SW480 (cell line): ENCODE measurements around the gene PCDHAC2.

Experiments
- DNase-seq: peaks from one replicate; pipeline ENCODE4 v3.0.0-alpha.2; 2016; ENCODE audit warnings: low spot score

The PCDHAC2 gene

DNA sequence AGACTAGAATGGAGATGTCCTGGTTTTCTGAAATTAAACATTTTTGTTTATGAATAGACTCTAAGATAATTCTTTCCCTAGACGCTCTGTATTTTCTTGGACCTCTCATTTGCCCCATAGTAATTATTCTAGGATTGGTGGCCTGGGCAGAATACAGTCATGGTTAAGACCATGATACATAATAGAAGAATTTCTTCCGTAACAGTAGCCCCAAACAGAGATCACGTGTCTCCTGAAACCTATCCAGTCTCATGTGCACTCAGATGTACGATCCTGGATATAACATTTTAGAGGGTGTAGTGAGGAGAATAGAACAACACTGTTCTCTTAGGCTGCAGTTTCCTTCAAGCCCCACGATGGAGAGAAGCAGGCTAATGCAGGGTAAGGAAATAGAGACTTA lies 22.3 kb downstream of the PCDHAC2 start:
- DNase-seq, result no peak

DNA sequence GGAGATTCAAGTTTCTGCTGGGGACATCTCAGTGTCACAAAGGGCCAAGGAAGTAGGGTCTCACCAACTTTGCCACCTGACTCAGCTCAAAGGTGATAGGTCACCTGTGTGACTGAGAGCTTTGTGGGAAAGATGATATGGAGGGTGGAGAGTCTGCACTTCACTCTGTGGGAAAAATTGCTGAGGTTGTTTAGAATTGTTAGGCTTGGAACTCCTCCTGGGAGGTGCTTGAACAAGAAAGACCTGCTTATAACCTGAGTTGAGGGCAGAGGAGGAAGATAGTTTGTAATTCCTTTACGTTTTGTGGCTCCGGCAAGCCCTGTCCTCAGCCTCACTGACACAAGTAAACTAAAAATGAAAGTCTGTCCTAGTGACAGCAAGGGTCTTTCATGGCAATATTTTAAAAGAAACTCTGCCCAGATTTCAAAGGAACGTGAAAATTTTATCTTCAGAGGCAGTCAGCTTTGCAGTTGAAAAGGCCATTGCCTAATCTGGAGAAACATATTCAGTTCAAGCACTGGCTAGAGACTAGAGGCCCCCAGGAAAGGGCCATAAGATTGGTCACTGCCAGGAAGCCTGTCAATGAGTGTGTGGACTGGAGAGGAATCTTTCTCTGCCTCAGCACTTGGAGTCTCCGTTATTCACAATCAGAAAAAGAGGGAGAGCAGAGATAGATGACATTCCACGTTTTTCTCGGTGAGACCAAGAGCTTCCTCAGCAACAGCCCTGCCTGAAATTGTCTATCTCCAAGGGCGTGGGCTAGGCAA lies 23.2 kb downstream of the PCDHAC2 start:
- DNase-seq, result no peak

- no peak for DNase-seq
Observed at GRCh38 chr5:140992828-140993227, 26.6 kb downstream of the PCDHAC2 start.

GRCh38 chr5:140996060-140996459 lies 29.8 kb downstream of the PCDHAC2 start:
- no peak for DNase-seq

DNA sequence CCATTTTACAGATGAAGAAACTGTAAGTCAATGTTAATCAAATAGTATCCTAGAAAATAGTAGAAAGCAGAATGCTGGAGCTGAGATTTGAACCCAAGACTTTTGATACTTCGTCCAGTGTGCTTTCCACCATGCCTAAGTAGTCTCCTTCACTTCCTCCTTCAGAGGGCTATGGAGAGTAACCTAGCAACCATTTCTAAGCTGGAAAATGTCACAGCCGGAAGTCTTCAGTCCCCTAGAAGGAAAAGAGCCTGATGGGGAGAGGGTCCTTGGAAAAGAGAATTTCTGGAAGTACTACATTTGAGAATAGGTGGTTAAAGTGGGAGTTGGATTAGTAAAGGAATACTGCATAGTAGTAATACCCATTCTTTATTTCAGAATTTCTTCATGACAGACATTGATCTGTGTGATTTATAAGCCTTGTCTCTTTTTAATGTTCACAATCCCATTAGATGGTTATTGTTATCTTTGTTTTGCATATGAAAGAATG lies 32.7 kb downstream of the PCDHAC2 start:
- DNase-seq, result no peak

DNA sequence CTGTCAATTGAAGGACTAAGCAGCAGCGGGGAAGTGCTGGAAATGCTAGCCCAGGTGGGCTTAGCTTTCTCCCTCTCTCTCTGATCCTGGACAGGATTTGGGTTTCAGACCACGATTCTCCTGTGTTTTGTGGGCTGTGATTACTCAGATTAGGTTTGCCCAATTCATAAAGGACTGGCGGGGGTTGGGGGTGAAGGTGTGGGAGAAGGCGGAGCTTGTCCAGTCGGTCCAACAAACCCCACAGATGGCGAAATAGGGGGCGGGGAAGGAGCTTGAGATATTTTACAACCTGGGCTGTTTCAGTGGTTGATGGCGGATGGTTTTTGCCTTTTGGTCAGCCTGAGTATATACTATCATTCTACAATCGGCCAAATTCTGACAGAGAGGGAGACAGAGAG lies 35.2 kb downstream of the PCDHAC2 start:
- peak; percentile 71 for DNase-seq

DNA sequence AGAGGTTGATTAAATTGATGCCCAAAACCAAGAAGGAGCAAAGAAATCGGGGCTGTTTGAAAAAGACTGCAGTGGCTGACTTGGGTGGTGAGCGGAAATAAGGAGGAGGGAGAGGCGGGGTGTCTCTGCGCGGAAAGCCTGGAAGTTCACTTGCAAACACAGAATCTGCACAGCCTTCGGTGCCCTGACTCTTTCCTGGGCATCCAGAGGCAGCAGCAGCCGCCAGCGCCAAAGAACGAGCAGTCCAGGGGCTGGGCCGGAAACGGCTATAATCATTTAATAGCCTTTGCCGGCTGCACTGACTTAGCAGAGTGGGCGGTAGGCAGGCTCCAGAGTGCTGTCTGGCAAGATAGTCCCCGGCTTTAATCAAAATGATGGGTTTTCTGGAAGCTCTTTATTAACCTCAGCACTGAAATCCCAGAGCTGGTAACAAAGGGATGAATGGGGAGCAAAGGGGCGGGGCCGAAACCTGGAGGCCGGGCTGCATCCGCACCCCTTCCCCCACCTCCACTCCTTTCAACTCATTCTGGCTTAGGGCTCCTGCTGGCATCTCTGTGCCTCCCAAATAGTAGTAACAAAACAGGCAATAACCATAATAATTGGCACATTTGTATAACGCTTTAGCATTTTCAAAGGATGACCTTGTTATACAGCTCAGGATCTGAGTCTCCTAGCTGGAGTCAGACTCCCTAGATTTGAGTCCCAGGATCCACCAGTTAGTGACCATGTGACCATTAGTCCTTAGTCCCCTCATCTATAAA lies 35.7 kb downstream of the PCDHAC2 start:
- DNase-seq, result peak; percentile 78

DNA sequence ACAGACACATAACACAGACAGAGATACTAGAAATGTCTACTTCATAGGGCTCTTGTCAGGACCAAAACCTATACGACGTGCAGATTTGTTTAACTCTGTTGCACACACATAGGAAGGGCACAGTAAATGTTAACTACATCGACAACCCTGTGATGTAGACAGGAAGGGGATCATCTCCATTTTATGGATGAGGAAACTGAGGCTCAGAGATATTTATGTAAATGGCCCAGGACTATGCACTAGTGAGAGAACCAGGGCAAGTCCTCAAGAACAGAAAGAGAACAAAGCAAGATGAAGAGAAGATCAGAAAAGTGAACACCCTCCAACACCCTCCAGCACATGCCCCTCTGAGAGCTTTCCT lies 36.3 kb downstream of the PCDHAC2 start:
- no peak for DNase-seq

GRCh38 chr5:141003031-141003430 lies 36.8 kb downstream of the PCDHAC2 start:
- no peak for DNase-seq

DNA sequence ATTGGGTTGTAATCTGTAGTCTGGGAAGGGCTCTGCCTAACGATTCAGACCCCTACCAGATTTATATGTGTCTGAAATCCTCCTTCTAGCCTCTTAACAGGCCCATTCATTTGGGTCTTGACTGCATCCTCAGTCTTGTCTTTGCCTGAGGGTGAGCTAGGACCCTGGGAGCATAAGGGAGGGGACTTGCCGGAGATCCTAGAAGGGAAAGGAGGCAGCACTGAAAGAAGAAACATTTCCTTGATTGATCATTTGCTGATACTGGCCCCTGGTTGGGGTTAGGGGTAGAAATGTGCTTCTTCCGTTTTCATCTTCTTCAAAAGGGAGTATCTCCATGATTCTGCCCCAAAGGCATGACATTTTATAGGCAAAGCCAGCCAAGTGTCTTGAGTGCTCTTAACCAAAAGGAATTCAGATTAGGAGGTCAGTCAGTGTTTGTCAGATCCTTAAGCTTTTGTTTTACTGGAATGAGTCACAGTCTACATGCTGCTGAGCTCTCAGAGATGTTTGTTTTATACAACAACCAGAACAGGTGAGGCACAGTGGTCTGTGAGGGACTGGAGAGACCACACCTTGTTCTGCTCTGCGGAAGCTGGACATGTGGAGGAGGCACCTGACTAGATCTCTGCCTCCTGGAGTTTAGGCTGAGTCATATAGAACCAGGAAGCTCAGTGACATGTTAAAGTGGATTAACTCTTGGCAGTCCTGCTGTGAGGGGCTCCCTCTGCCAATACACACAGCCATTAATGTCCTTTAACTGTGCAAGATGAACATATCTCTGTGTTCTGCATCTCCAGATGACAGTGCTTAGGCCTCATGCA lies 37.7 kb downstream of the PCDHAC2 start:
- peak; percentile 93 for DNase-seq

- no peak for DNase-seq
Observed at GRCh38 chr5:141007791-141008190, 41.5 kb downstream of the PCDHAC2 start.

DNA sequence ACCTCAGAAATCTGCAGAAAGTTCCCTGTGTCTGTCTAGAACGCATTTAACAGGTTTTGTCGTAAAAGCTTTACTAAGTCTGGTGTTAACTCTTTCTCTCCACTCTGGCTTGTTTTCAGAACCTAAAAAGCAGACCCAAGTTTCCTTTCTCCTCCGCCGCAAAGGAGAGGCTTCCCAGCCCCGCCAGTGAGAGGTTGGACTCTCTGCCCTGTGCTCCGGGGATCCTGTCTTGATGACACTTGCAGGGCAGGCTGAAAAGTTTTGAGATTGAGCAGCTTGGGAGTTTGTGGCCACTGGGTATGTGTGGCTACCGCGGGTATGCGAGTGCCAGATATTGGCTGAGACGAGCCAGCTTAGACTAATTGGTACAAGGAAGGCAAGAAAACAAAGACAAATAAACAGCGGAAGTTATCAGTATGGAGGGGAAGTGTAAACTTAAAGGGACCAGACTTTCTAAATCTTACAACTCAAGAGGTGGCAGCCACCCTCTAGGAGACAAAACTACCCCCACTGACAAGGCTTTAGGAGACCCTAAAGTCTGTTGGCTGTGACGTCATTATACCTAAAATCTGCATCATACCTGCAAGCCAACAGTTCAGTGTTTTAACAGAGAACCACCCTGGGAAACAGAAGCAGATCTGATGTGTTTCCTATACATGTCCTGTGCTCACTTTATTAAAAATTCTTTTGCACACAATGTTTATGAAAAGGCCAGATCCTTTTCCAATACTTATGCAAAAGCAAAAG lies 43.9 kb downstream of the PCDHAC2 start:
- DNase-seq, result no peak

DNA sequence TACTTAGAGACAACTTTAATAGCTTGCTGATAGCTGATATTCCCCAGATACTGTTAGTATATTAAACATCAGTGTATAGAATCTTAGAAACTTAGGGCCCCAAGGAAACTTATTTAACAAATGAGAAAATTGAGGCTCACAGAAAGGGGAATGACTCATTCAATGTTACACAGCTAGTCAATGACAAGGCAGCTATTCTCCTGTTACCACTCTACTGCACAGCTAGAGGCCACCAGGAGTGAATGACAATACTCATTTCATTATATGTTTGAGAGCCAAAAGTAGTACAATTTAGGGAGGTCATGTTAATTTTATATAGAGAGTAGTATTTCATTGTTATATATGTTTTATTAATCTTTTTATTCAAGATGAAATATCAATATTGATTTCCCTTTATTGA lies 51.7 kb downstream of the PCDHAC2 start:
- DNase-seq, result no peak
